ENCODE results near the gene ERLEC1.
"Not testable (repeated sequence)": the region's sequence is repeated elsewhere in the genome, so short reads cannot be mapped to it uniquely, and the experiment has no call there.

ERLEC1 gene, protein sequence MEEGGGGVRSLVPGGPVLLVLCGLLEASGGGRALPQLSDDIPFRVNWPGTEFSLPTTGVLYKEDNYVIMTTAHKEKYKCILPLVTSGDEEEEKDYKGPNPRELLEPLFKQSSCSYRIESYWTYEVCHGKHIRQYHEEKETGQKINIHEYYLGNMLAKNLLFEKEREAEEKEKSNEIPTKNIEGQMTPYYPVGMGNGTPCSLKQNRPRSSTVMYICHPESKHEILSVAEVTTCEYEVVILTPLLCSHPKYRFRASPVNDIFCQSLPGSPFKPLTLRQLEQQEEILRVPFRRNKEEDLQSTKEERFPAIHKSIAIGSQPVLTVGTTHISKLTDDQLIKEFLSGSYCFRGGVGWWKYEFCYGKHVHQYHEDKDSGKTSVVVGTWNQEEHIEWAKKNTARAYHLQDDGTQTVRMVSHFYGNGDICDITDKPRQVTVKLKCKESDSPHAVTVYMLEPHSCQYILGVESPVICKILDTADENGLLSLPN

DNA sequence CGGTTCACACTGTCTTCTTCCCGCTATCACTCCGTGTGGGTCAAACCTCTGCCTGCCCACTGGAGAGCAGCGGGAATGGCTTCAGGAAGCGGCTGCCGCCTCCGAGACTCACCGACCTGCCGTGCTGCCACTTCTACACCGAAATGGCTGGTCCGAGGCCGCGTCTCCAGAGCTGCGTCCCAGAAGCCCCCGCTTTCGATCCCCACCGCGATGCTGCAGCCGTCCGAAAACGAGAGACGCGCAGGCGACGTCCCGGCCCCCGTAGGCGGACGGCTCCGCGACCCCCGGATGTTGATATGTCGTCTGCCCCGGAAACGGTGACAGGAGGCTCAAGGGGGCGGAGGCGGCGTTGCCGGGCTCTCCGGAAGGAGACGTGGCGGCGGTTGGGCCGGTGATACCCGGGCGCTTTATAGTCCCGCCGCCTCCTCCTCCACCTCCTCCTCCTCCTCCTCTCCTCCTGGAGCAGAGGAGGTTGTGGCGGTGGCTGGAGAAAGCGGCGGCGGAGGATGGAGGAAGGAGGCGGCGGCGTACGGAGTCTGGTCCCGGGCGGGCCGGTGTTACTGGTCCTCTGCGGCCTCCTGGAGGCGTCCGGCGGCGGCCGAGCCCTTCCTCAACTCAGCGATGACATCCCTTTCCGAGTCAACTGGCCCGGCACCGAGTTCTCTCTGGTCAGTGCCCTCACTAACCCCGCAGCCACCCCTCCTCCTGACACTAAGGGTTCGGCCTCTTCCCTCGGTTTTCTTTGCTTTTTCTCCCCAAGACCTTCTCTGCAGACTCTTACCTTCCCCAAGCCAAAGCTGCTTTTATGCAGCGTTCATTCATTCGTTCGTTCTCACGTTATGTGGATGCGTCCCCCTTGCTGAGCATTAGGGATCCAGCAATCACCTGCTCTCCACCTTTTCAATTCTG is at the start of gene ERLEC1, which contains the start of gene ASB3:
ERLEC1 (plus strand) TSS at position 340 of the 909 bp plus-strand sequence; CDS start at position 507, 167 bp downstream.
ASB3 (minus strand) TSS at position 249 of the 909 bp plus-strand sequence. CDS start 21,381 bp downstream, outside the sequence.
- peak; percentile 92 to 93 for ATAC-seq

DNA sequence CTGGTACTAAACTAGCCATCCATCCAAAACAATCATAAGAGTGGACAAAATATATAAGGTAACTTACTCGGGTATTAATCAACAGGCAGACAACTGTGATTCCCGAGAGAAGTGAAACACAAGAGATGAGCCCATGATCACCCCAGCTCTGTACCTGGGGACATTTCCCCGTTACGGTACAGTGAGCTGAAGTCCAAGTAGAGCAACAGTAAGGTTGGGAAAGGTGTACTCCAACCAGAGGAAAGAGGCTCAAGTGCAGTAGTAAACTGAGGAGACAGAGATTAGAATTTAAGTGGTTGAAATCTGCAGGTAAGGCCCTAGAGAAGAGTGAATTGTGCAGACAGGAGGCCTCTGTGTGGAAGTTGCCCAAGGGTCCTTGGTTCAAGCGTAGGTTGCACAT is 49.8 kb upstream of the ERLEC1 start:
- no peak for ATAC-seq

DNA sequence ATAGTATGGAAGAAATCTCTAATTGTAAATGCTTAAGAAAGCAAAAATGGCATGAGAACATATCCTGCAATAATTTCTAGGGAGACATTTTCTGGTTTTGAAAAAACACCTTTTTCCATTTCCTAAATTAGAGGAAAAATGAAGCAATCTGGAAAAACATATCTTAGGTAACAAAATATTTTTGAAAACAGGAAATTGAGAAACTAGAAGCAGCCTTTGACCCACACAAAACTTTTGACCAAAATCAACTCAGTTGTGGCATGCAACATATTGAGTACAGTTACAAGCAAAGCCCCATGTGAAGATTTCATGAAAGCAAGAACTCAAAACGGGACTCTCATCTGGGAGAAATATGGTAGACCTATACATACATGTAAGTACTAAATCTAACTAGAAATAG is 47.8 kb upstream of the ERLEC1 start:
- ATAC-seq, result no peak

DNA sequence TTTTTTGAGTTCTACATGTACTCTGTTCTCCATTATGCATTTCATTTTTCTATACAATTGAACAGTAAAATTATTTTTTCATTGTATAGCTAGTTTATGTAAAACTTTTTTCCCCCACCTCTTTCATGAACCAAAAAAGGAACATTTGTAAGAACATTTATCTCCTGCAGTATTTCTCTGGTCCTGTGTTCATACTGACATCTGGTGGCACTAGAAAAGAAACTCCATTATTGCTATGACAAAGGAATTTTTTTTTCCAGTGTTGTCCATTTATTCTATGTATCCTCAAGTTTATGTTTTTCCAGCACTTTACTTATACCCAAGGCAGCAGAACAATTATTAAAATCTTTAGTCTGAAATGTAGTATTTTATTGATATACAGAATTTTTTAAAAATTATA is 46.7 kb upstream of the ERLEC1 start:
- no peak for ATAC-seq

DNA sequence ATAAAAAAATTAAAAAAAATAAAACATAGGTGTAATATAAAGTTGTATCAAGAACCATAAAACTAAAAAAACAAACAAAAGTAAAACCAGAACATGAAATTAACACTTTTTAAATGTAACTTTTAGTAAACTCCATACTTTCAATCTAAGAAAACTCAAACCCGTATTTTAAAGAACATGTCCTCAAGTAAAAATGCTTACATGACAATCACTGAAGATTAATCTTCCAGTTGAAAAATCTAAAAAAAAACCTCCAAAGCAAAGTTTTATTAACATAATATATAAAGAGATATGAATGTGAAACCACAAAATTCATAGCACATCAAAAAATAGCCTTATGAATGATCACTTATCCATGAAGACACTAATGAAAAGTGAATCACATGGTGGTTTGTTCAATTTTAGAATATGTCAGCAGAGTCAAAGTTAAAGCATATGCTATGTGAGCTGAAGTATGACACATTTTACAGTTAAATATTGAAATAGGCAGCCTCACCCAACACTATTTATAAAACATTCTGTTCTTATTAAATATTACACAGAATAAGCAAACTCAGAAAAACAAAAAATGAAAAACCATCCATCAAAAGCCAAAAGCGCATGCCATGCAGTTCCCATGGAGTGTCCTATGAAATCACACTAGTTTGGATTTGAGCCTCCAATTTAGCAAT is 42.3 kb upstream of the ERLEC1 start:
- ATAC-seq, result peak; percentile 41 to 64

DNA sequence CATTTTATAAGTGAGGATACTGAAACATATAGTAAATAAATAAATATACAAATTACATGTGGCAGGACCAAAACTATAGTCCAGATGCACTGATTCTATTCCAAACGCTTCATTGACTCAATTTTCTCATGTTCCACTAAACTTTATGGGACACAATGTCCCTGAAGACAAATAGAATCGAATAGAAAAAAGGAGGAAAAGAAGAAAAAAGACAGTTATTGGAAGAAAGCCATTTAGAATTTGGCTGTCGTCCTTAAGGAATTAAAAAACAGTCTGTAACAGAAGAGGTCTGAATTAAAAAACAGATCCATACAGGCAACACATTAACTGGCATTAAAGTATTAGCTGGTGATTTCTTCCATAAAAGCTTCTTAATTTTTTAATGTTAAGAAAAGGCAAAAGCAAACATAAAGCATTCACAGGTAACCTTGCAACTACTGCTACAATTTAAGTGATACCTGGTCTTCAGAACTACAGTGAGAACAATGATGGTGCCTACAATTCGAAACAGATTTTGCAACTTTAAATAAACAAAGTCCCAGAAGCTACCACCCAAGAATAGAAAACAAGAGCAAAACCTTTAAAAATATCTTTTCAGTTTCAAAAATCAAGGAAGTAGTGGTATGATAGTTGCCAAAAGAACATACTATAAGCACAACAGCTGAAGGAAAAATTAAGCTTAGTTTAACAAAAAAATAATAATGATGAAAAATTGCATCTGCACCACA is 36.6 kb upstream of the ERLEC1 start:
- no peak for ATAC-seq

DNA sequence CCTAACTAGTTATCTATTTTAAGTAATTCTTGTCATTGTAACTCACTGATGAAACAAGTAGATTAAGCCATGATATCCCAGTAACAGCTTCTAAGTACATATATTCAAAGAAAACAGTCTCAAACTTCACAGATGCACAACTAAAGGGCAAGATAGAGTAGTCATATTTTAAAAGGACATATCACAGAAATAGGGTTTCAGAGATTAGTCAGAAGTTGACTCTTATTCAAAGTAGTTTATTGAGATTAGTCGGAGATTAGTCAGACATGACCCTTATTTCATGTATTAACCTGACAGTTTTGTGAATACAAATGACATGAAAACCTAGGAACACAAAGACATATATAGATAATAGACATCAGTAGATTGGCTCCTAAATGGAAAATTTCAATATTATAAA is 35.1 kb upstream of the ERLEC1 start:
- ATAC-seq, result peak; percentile 94 to 95

DNA sequence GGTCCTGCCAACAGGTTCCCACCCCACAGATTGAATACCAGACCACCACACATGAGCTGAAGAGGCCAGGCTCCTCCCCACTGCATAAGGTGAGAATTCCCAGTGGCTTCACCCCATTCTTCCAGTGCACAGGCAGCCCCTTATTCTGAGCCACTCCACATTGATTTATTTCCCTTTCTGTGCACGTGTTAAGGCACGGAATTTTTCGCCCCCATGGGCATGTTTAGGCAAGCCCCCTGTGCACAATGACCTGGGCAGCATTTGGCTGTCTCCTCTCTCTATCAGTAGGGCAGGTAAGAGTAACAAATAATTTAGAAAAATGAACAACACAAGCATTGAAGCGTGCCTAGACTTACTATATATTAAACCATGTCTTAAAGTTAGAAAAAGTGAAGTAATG is 34.5 kb upstream of the ERLEC1 start:
- ATAC-seq, result no peak

DNA sequence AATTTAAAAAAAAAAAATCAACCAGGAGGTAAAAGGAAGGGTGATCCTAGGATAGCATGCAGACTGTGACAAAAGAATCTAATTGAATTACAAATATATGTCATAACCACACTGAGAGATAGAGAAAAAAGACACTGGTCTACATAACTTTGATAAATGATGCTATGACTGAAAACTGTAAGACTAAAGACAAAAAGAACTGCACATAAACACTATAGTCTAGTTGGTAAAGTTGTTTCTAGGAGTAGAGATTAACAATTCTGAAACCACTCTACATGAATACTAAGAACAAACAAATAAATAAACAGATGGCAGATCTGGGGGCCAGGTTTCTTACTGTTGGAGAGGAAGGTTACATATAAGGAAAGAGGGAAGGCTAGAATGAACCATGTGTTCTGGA is 33.8 kb upstream of the ERLEC1 start:
- peak in 1 of 2 donors; percentile 21 for ATAC-seq

DNA sequence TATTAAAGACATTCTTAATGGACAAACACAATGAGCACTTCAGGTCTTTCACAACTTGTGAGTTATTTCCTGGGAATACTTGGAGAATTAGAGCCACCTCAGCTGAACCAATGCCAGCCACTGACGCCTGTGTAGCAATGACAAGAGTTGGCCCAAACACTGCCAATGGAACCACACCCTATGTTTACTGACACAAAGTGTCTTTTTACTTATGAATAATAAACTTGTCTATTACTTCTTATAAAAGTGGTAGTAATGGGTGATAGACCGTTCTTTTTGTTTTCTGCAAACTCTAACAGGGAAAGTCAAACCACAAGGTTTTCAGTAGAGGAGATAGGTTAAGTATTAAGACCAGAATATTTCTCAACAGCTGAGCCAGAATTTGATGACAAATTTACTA is 31.7 kb upstream of the ERLEC1 start:
- no peak for ATAC-seq

DNA sequence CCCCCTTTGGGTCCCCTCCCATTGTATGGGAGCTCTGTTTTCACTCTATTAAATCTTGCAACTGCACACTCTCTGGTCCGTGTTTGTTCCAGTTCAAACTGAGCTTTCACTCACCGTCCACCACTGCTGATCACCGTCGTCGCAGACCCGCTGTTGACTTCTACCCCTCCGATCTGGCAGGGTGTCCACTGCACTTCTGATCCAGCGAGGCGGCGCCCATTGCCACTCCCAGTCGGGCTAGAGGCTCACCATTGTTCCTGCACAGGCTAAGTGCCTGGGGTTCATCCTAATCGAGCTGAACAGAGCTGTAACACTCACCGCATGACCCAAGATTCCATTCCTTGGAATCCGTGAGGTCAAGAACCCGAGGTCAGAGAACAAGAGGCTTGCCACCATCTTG is 30.2 kb upstream of the ERLEC1 start:
- no peak for ATAC-seq

DNA sequence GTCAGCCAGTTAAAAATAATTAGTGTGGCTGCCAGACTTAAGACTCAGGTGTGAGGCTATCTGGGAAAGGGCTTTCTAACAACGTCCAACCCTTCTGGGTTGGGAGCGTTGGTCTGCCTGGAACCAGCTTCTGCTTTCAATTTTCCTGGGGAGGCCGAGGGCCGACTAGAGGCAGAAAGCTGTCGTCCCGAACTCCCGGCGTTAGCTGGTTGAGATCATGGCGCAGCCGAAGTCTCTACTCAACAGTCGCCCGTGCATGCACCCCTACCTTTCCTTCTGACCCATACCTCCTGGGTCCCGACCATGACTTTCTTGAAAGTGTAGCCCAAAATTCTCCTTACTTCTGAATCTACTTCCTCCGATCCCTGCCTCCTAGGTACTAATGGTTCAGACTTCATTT is 29.6 kb upstream of the ERLEC1 start:
- not testable (repeated sequence) for ATAC-seq

DNA sequence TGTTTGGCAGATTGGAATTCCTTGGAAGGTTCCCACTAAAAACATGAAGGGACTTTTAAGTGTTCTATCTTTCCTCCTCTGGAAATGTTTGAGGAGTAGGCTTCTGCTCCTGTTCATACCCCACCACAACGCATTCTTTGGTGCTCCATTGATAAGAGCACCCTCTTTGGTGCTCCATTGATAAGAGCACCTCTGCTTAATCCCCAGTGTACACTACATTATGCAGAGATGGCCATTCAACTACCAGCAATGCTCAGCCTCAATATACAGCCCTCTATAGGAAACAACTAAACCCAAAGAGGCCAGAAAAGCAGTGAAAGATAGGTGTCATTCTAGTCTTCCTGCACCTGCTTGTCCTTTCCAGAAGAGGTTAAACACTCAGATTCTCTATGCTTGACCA is 21.1 kb upstream of the ERLEC1 start:
- ATAC-seq, result no peak

DNA sequence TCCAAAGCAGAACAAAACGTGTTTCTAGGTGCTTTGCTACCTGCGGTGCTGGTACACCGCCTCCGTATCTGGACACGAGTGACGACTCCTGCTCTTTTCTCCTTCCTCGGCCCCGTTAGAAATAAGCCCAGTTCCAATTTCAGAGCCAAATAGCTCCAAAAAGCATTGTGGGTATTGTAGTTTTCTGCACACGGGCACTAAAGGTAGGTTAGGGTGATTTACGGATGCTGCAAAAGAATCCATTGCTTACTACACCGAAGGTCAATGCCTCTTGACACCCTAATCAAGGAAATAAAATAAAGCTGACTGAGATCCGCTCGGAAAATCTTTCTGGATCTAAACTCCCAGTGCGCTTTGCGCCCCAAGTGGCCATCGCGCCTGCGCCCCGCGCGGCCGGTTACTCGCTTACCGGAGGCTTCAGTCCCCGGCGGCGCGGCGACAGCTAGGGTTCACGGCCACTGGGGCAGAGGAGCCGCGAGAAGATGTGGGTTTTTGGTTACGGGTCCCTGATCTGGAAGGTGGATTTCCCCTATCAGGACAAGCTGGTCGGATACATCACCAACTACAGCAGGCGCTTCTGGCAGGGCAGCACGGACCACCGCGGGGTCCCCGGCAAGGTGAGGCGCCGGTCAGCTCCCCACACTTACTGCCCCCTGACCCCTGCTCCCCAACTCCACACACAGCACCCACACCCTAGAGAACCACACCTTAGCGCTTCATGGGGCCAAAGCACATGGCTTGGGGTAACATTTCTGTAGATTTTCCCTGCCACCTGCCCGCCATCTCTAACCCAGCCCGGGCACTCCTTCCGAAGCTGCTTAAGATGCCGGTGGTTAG is 19.2 kb upstream of the ERLEC1 start, which contains the start of gene CHAC2:
CHAC2 (plus strand) TSS at position 400 of the 837 bp plus-strand sequence; CDS start at position 483, 83 bp downstream.
- ATAC-seq, result peak; percentile 94 to 95

DNA sequence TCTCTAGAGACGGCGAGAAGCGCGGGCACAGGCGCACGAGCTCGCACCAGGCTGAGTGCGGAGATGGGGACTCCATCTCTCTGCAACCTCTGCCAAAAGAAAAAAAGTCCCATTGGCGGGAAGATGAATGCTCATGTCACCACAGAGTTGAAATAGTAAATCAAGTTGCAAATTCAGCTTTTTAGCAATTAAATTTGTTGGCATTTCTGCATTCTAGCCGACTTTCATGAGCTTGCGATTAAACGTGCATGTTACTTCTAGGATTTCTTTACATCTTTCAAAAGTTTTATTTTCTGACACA is 18.7 kb upstream of the ERLEC1 start:
- peak in 1 of 2 donors; percentile 58 for ATAC-seq

DNA sequence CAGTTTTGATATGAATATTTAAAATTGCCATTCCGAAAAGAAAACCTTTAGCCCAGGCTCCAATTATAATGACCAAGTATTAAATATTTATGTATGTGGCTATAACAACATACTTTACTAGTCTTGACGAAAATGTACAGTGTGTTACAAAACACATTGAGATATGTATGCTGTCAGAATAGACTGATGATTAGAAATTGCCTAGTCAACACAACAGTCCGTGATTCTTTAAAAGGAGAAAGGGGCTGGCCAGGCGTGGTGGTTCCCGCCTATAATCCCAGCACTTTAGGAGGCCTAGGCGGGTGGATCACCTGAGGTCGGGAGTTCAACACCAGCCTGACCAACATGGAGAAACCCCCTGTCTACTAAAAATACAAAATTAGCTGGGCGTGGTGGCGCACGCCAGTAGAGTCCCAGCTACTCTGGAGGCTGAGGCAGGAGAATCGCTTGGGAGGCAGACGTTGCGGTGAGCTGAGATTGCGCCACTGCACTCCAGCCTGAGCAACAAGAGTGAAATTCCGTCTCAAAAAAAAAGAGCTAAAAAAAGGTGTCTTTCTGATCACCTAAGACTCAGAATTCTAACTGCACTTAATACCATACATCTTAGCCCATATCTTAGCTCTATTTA is 17.4 kb upstream of the ERLEC1 start:
- ATAC-seq, result no peak

DNA sequence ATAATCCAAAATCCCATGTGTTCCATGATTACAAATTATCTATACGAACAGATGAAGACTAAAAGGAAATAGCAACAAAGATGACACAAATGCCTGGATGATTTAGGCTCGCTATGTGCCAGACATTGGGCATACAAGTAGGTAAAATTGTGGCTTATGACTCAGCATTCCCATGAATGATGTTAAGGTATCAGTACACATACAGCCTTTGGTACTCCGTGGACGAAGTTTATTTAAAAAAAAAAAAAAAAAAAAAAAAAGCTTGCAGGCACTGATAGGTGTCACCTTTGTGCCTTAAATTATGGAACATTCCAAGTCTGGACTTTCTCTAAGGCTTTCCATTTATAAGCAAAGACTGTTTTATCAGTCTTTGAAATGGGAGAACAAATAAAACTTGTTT is 16.6 kb upstream of the ERLEC1 start:
- peak in 1 of 2 donors; percentile 22 for ATAC-seq

DNA sequence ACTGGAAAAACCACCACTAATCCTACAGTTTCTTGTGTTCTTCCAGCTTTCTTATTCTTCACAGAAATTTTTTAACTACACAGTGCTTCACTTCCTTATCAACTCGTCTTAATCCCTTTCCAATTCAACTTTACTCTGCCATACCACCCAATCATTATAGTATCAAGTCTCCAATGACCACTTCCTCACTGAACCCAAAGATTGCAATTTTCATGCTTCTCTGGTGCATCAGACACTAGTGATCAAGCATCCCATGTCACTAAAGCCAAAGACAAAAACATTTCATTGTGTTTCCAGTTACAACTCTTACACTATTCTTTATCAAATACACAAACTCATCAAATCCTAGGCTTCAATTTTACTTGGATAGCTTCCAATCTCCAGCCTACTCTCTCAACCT is 9.7 kb upstream of the ERLEC1 start:
- no peak for ATAC-seq

DNA sequence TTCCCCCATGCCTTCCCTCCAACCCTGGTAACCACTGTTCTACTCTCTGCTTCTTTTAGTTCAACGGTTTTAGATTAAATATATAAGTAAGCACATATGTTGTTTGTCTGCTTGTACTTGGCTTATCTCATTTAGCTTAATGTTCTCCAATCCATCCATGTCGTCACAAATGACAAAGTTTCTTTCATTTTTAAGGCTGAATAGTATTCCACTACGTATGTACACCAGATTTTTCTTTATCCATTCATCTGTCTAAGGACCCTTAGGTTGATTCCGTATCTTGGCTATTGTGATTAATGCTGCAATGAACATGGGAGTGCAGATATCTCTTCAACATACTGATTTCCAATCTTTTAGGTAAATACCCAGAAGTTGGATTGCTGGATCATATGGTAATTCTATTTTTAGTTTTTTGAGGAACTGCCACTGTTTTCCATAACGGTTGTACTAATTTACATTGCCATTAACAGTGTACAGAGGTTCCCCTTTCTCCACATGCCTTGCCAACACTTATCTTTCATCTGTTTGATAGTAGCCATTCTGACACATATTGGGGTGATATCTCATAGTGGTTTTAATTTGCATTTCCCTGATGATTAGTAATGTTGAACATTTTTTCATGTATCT is 8.2 kb upstream of the ERLEC1 start:
- ATAC-seq, result peak; percentile 44 to 58

DNA sequence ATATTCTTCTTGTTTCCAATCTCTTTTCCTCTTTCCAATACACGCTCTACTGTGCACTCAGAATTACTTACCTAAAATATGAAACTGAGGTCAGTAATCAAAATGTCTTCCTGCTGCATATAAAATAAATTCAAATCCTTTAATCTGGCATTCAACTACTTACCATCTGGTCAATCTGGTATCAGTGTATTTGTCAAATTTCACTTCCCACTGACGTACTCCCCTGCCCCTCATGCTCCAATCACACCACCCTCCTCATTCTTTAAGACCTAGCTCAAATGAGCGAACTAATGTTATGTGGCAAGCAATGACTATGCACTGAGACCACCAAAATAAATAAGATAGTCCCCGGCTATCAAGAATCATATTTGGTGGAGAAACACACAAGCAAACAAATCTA is 6.8 kb upstream of the ERLEC1 start:
- ATAC-seq, result no peak

Data from activated CD4-positive, CD25-positive, alpha-beta regulatory T cell treated with anti-CD3 and anti-CD28 coated beads, Interleukin-2, amount 50 U/mL, for 24 hours (primary cell).